Lower lobe of right lung (tissue), 2 donors: Measurements from ENCODE around the gene ALPG. TPM values are rescaled to one million over a fixed set of nuclear protein-coding genes. Genes with fewer than 3 reads are reported as not detected.

ENCODE experiments used
- ATAC-seq, 2 donors: fragments of 200-7000 bp; cut with Tn5 transposase; one replicate each; pipeline ENCODE4 v1.9.1; 2020 to 2022; ENCODE audit warnings: mild to moderate bottlenecking in 2 of 2, moderate library complexity in 2 of 2
- DNase-seq: peaks from one replicate; pipeline ENCODE4 v3.0.0-alpha.2; 2020
- H3K27ac ChIP-seq: fragments of 200-600 bp; one replicate; pipeline ENCODE4 v1.8.0; 2022
- H3K27me3 ChIP-seq: fragments of 200-600 bp; one replicate; pipeline ENCODE4 v1.8.0; 2022; ENCODE audit warnings: low read depth
- H3K36me3 ChIP-seq: fragments of 200-600 bp; one replicate; pipeline ENCODE4 v1.8.0; 2022; ENCODE audit warnings: mild to moderate bottlenecking
- H3K4me1 ChIP-seq: fragments of 200-600 bp; one replicate; pipeline ENCODE4 v1.8.0; 2022
- H3K4me3 ChIP-seq: fragments of 200-600 bp; one replicate; pipeline ENCODE4 v1.8.0; 2022; ENCODE audit warnings: mild to moderate bottlenecking
- H3K9me3 ChIP-seq: fragments of 200-600 bp; one replicate; pipeline ENCODE4 v1.8.0; 2022
- intact Hi-C: fragments of 100-400 bp; cut with DNase I; formaldehyde crosslinking; loops from one replicate; pipeline ENCODE4 v1.11.0; 2022
- total RNA-seq: library from RNA; stranded (reverse); fragmentation: NEBNext Ultra II Directional; extraction: Animal tissue kit (Norgen Biotek cat#: 25700); gene quantifications from one replicate; pipeline ENCODE4 v1.2.1, GENCODE V29; 2021
- TF ChIP-seq, protein P1 (sequence below): fragments of 200-600 bp; IDR thresholded peaks from one replicate; pipeline ENCODE4 v1.8.0; 2022; ENCODE audit warnings: antibody characterized with exemption, mild to moderate bottlenecking
- donor health status: DM: no; HTN: yes; CAD: no; lungs with severe emphysema.

Gene ALPG
- total RNA-seq, 1 donor from 2014 or later: 0.53 TPM

DNA sequence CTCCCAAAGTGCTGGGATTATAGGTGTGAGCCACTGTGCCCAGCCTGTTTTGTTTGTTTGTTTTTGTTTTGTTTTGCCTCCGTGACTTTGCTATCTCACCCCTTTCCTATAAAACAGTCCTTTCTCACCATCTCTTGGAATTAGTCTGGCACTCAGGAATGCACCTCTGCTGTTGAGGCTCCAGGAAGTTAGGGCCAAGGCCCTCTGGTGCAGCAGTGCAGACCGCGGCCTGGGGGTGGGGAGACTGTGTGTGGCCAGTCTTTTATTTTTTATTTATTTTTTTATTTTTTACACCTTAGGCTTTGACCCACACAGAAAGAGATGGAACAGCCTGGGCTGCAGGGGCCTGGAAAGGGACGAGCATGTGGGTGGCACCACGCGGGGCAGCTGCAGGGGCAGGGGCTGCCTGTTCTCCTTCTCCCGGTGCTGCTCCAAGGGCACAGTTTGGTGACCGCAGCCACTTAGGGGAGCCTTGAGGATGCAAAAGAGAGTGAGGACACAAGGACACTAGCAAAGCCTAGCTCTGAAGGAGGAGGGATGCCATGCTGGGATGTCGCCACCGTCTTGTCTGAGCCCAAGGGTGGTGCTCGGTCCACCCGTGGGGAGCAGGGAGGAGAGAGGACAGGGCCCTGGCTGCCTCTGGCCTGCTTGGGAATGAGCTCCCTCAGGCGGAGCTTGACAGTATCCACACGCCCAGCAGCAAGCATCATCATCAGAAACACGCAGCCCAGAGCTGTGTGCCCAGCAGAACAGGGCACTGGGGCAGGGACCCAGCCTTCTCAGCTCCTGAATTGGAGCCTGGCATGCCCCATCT lies 29.9 kb downstream of the ALPG start:
- no peak overlapping the region for H3K4me3 ChIP-seq
- H3K27me3 ChIP-seq: peaks cover 4% of the 10 kb centered on the region
- H3K4me1 ChIP-seq: no peaks in the 10 kb centered on the region
- no peaks in the 10 kb centered on the region for H3K36me3 ChIP-seq
- DNase-seq: peak; percentile 29
- TF ChIP-seq, protein P1, sequence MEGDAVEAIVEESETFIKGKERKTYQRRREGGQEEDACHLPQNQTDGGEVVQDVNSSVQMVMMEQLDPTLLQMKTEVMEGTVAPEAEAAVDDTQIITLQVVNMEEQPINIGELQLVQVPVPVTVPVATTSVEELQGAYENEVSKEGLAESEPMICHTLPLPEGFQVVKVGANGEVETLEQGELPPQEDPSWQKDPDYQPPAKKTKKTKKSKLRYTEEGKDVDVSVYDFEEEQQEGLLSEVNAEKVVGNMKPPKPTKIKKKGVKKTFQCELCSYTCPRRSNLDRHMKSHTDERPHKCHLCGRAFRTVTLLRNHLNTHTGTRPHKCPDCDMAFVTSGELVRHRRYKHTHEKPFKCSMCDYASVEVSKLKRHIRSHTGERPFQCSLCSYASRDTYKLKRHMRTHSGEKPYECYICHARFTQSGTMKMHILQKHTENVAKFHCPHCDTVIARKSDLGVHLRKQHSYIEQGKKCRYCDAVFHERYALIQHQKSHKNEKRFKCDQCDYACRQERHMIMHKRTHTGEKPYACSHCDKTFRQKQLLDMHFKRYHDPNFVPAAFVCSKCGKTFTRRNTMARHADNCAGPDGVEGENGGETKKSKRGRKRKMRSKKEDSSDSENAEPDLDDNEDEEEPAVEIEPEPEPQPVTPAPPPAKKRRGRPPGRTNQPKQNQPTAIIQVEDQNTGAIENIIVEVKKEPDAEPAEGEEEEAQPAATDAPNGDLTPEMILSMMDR: no peak
- H3K27ac ChIP-seq: no peak overlapping the region
- no peaks in the 10 kb centered on the region for H3K9me3 ChIP-seq
- ATAC-seq: no peak
- intact Hi-C loops: no loop called here

DNA sequence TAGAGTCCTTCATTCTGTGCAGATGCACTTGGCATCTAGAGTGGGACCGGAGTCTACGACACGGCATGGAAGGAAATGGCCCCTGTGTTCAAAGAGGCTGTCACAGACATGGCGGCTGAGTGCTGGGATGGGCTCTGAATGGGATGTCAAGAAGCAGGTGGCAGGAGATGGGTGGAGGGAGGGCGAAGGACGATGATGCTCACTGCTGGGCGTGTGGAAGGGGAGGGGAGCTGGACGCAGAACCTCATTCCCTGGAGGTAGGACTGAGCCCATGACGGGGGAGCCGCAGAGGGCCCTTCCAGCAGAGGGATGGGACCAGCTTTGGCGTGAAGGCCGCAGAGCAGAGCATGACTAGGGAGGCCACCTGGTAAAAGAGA lies 30.5 kb downstream of the ALPG start:
- no peaks in the 10 kb centered on the region for H3K36me3 ChIP-seq
- H3K4me1 ChIP-seq: no peaks in the 10 kb centered on the region
- no peak overlapping the region for H3K4me3 ChIP-seq
- H3K9me3 ChIP-seq: no peaks in the 10 kb centered on the region
- intact Hi-C loops: no loop called here
- TF ChIP-seq, protein P1: no peak
- DNase-seq: peak; percentile 37
- no peak for ATAC-seq
- no peak overlapping the region for H3K27ac ChIP-seq
- peaks cover 4% of the 10 kb centered on the region for H3K27me3 ChIP-seq

DNA sequence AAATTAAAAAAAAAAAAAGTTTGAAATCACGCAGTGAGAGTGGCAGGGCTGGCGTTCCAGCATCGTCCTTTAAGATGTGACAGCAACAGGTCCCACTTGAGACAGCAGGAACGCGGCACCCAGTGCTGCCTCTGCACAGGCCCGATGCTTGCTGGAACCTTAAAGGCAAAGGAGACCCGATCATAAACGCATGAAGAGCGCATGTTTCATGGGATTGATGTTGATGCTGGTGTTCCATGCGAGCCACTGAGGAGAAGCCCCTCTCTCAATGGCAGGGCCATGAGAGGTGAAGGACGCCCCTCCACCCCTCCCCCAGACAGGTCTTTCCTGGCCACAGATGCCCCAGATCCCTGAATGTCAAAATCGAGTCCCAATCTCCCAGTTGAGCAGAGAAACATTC lies 31.4 kb downstream of the ALPG start:
- peak; percentile 34 for DNase-seq
- Histone ChIP-seq H3K27me3 (peaks cover 4% of the 10 kb centered on the region), H3K9me3 (no peaks in the 10 kb centered on the region), H3K4me1 (no peaks in the 10 kb centered on the region), H3K36me3 (no peaks in the 10 kb centered on the region), H3K27ac (no peak overlapping the region), H3K4me3 (no peak overlapping the region)
- intact Hi-C loops: no loop called here
- ATAC-seq: no peak
- TF ChIP-seq, protein P1: no peak

DNA sequence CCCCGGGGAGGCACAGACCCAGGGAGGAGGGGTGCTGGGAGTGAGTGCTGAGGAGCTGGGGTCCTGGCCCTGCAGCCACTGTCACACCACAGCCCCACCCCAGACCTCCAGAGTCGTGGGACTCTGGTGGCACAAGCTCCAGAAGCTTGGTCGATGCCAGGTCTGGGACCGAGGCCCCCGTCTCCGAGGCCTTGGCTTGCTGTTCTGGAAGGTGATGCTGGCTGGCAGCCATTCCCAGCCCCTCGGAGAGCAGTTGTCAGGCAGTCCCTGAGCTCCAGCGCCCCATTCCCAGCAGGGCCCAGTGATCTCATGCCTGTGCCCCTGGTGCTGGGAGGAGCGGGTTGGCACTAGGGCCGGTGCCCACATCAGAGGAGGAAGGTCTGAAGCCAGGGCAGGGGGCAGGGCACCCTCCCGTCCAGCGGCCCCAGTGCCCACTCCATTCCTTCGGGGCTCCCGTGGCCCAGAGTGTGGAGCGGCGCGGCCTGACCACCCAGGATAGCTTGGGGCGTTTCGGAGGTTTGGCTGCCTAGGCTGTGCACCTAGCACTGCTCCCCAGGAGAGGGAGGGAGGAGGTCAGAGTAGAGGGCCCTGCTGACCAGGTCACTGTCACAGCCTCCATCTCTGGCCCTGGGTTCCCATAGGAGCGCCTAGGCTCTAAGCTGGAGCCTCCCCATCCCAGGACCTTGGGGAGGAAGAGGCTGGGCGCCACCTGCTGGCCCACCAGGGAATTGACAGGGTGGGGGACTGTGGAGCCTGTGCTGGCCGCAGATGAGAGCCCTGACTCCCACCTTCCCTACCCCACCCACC lies 32.5 kb downstream of the ALPG start:
- Histone ChIP-seq H3K36me3 (no peaks in the 10 kb centered on the region), H3K4me1 (no peaks in the 10 kb centered on the region), H3K27me3 (peaks cover 5% of the 10 kb centered on the region), H3K27ac (no peak overlapping the region), H3K4me3 (no peak overlapping the region), H3K9me3 (no peaks in the 10 kb centered on the region)
- DNase-seq (peak; percentile 48), ATAC-seq (peak; percentile 73 to 81)
- intact Hi-C loops: no loop called here
- TF ChIP-seq, protein P1: peak; percentile 62

DNA sequence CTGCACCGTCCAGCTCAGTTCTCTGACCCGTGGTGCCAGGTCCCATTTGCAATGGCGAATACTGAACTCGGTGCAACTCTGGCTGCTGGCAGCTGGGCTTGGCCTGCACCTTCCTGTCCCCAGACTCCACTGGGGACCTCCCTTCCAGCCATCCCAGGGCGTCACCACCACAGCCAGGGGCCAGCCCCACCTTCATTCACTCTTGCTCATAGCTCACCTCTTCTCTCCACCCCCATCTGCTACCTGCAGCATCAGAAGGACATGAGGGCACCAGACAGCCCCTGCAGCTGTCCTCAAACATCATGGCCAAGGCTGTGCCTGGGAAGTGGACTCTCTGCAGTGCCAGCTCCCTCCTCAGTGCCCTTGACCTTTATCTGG lies 33.1 kb downstream of the ALPG start:
- peak; percentile 18 for DNase-seq

More for the DNA sequence above, 33.1 kb downstream of the ALPG start:
- H3K36me3 ChIP-seq: no peaks in the 10 kb centered on the region
- TF ChIP-seq, protein P1: peak; percentile 40
- peak in 1 of 2 donors; percentile 5 for ATAC-seq
- intact Hi-C loops: no loop called here
- H3K9me3 ChIP-seq: no peaks in the 10 kb centered on the region
- H3K4me3 ChIP-seq: no peak overlapping the region
- H3K27me3 ChIP-seq: peaks cover 10% of the 10 kb centered on the region
- no peak overlapping the region for H3K27ac ChIP-seq
- H3K4me1 ChIP-seq: no peaks in the 10 kb centered on the region
